Measurements from ENCODE around the gene CDH23.

DNA sequence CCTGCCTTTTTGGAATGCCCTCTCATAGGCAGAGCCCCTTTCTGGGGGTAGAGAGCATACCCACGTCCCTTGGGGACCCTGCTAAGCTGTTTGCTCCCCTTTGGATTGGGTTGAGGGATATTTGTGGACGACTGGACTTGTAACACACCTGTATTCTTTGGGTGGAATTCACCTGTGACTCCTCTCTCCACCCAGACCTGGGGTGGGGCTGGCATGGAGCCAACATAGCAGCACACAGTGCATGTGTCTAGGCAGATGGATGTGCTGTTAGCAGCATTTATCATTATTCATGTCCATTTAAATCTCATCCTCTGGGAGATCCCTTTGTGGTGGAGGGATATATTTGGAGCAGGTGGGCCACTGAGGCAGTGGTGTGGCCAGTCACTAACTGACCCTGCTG, 51.0 kb downstream of the CDH23 start:
- TF ChIP-seq, protein P1, sequence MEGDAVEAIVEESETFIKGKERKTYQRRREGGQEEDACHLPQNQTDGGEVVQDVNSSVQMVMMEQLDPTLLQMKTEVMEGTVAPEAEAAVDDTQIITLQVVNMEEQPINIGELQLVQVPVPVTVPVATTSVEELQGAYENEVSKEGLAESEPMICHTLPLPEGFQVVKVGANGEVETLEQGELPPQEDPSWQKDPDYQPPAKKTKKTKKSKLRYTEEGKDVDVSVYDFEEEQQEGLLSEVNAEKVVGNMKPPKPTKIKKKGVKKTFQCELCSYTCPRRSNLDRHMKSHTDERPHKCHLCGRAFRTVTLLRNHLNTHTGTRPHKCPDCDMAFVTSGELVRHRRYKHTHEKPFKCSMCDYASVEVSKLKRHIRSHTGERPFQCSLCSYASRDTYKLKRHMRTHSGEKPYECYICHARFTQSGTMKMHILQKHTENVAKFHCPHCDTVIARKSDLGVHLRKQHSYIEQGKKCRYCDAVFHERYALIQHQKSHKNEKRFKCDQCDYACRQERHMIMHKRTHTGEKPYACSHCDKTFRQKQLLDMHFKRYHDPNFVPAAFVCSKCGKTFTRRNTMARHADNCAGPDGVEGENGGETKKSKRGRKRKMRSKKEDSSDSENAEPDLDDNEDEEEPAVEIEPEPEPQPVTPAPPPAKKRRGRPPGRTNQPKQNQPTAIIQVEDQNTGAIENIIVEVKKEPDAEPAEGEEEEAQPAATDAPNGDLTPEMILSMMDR (conservative IDR thresholded peaks at IDR 0.05; ENCODE audit: low read length), result no peak
- no peak for TF ChIP-seq EZH2phosphoT487 (IDR thresholded peaks at IDR 0.05; ENCODE audit: borderline replicate concordance)

Data from Loucy (cell line).